A673 (cell line): ENCODE results near the gene PES1. TPM values are rescaled to one million over a fixed set of nuclear protein-coding genes. Genes with fewer than 3 reads are reported as not detected.
A peak's percentile ranks its signal among the peaks of the same experiment; 100 is the strongest.
"Not testable (repeated sequence)": the region's sequence is repeated elsewhere in the genome, so short reads cannot be mapped to it uniquely, and the experiment has no call there.

Experiments
- BruUV-seq: library from RNA; stranded (reverse); fragments of 400-500 nt; replicated peaks from 2 replicates; lab custom pipeline; 2021; lab: Mats Ljungman, UMichigan
- CTCF ChIA-PET: fragments of 300-600 bp; sonication (Branson Sonifier 250); formaldehyde crosslinking; loops from one replicate; lab custom pipeline; 2022; ENCODE audit warnings: antibody characterized with exemption; lab: Charles Lee
- POLR2A ChIA-PET: fragments of 300-600 bp; sonication (Branson Sonifier 250); formaldehyde crosslinking; loops from one replicate; lab custom pipeline; 2022; ENCODE audit warnings: antibody characterized with exemption; ENCODE audit not compliant: low non-redundant PET; lab: Charles Lee
- DNase-seq: peaks from one replicate; pipeline ENCODE4 v3.0.0-alpha.2; 2015; ENCODE audit warnings: low spot score
- H3K27ac ChIP-seq: fragments of 200-600 bp; sonication (generic); 2 replicates; pipeline ENCODE4 v1.5.1; 2016; ENCODE audit warnings: mixed run types, low read depth, mild to moderate bottlenecking, mixed read lengths, antibody characterized with exemption, low read length; ENCODE audit not compliant: poor library complexity, severe bottlenecking
- H3K27me3 ChIP-seq: fragments of 200-600 bp; sonication (generic); replicated peaks from 2 replicates; pipeline ENCODE4 v1.6.1; 2017; ENCODE audit warnings: mixed run types, low read depth, mild to moderate bottlenecking, mixed read lengths, antibody characterized with exemption, low read length; ENCODE audit not compliant: insufficient read depth, poor library complexity
- H3K36me3 ChIP-seq: fragments of 200-600 bp; sonication (generic); 2 replicates; pipeline ENCODE4 v1.6.1; 2016; ENCODE audit warnings: mixed run types, mild to moderate bottlenecking, mixed read lengths, antibody characterized with exemption, low read length; ENCODE audit not compliant: insufficient read depth, poor library complexity, severe bottlenecking
- H3K4me1 ChIP-seq: fragments of 200-600 bp; sonication (generic); 2 replicates; pipeline ENCODE4 v1.6.1; 2017; ENCODE audit warnings: mixed run types, mild to moderate bottlenecking, mixed read lengths, antibody characterized with exemption, low read length; ENCODE audit not compliant: insufficient read depth, poor library complexity, severe bottlenecking
- H3K4me3 ChIP-seq: fragments of 200-600 bp; sonication (generic); 2 replicates; pipeline ENCODE4 v1.5.1; 2016; ENCODE audit warnings: low read depth, mixed run types, mild to moderate bottlenecking, mixed read lengths, low read length; ENCODE audit not compliant: poor library complexity, severe bottlenecking
- H3K9me3 ChIP-seq: fragments of 200-600 bp; sonication (generic); 2 replicates; pipeline ENCODE4 v1.6.1; 2016; ENCODE audit warnings: mixed run types, low read depth, mild to moderate bottlenecking, mixed read lengths, antibody characterized with exemption, low read length; ENCODE audit not compliant: poor library complexity, severe bottlenecking
- EZH2 ChIP-seq: fragments of 200-600 bp; sonication (generic); IDR thresholded peaks from 2 replicates; pipeline ENCODE4 v1.6.1; 2017; ENCODE audit warnings: borderline replicate concordance, low read depth, mild to moderate bottlenecking, mixed read lengths, antibody characterized with exemption, low read length; ENCODE audit not compliant: poor library complexity, severe bottlenecking
- intact Hi-C: fragments of 100-400 bp; cut with micrococcal nuclease; formaldehyde crosslinking; loops from one replicate; pipeline ENCODE4 v1.10.0; 2022; ENCODE audit not compliant: unreplicated experiment
- total RNA-seq: library from RNA; stranded (reverse); gene quantifications from 2 replicates; pipeline ENCODE4 v1.2.3, GENCODE V29; 2021
- TF ChIP-seq, protein P1 (sequence below): fragments of 300-800, 200-600 bp; sonication (generic); conservative IDR thresholded peaks from 2 replicates; pipeline ENCODE4 v1.5.1; 2017; ENCODE audit warnings: low read depth, mild to moderate bottlenecking, antibody characterized with exemption, low read length, moderate library complexity, mixed read lengths

The PES1 gene
- total RNA-seq, 1 experiment from 2014 or later: 175 TPM

DNA sequence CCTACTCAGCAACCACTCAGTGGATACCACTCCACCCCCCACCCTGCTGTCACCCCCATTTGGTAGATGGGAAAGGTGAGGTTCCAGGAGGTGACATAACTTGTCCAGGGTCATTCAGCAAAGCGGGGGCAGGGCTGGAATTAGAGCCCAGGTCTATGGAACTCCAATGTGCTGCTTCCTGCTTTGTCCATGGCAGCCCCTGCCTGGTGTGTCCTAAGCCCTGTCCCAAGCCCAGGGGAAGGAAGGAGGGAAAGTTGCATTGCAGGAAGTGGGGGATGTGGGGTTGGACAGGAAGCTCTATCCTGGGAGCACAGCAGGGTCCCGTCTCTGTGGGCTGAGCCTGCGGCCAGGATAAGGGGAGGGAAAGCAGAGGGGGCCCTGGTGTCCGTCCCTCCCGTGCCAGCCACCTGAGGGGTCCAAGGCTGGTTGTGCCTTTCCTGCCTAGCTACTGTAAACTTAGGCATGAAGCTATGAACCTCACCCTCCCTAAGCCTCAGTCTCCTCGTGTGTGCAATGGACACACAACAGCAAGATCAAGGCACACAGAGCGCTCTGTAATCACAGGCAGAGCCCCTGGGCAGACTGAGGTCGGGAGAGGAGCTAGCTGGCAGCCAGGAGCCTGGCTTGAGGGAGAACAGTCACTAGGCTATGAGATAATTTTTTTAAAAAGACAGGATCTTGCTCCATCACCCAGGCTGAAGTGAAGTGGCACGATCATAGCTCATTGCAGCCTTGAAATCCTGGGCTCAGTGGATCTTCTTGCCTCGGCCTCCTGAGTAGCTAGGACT, 30.1 kb downstream of the PES1 start:
- DNase-seq: peak; percentile 32
- no peak overlapping the region for H3K27ac ChIP-seq

DNA sequence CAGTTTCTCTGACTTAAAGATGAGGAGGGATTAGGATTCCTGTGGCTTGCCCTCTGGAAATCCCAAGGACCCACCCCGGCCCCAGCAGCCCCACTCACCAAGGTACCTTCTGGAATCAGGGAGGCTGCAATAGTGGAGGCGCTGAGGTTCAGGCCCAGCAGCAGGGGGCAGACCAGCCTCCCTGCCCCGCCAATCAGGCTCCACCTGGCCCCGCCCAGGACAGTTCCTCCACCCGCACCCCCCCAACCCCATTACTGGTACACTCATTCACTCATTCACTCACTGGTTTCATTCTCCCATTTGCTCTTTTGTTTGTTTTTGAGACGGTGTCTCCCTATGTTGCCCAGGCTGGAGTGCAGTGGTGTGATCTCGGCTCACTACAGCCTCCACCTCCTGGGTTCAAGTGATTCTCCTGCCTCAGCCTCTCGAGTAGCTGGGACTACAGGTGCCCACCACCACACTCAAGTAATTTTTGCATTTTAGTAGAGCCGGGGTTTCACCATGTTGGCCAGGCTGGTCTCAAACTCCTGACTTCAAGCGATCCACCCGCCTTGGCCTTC, 31.0 kb downstream of the PES1 start:
- TF ChIP-seq, protein P1, sequence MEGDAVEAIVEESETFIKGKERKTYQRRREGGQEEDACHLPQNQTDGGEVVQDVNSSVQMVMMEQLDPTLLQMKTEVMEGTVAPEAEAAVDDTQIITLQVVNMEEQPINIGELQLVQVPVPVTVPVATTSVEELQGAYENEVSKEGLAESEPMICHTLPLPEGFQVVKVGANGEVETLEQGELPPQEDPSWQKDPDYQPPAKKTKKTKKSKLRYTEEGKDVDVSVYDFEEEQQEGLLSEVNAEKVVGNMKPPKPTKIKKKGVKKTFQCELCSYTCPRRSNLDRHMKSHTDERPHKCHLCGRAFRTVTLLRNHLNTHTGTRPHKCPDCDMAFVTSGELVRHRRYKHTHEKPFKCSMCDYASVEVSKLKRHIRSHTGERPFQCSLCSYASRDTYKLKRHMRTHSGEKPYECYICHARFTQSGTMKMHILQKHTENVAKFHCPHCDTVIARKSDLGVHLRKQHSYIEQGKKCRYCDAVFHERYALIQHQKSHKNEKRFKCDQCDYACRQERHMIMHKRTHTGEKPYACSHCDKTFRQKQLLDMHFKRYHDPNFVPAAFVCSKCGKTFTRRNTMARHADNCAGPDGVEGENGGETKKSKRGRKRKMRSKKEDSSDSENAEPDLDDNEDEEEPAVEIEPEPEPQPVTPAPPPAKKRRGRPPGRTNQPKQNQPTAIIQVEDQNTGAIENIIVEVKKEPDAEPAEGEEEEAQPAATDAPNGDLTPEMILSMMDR: 0 out of 2 replicates have a peak, but pooled peaks have one; percentile 22
- CTCF ChIA-PET, H3K4me1 ChIP-seq, H3K4me3 ChIP-seq, DNase-seq, H3K9me3 ChIP-seq, intact Hi-C loops, H3K27me3 ChIP-seq, H3K36me3 ChIP-seq, POLR2A ChIA-PET, H3K27ac ChIP-seq, BruUV-seq: not testable (repeated sequence)

More for the DNA sequence above, 30.1 kb downstream of the PES1 start:
- no peak overlapping the region for H3K4me3 ChIP-seq
- H3K27me3 ChIP-seq: no peaks in the 10 kb centered on the region
- H3K4me1 ChIP-seq: no peaks in the 10 kb centered on the region
- intact Hi-C loops: no loop called here
- POLR2A ChIA-PET: no interaction called here
- H3K9me3 ChIP-seq: no peaks in the 10 kb centered on the region
- TF ChIP-seq, protein P1: no peak
- no peak for TF ChIP-seq EZH2
- CTCF ChIA-PET: no interaction called here
- H3K36me3 ChIP-seq: no peaks in the 10 kb centered on the region
- BruUV-seq: no TSS peak

DNA sequence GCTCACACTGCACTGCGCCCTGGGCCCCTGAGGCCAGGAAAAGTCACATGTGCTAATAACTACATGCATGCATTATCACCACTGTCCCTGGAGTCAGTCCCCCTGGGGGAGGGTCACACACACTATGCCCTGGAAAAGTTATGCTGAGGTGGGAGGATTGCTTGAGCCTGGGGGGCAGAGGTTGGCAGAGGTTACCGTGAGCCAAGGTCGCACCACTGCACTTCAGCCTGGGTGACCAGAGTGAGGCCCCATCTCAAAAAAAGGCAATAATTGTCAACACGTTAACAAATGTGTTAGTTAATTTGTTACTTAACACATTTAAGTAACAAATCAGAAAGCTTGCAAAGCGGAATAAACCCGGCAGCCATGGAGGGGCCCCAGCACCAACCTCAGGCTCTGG, 31.8 kb downstream of the PES1 start:
- Histone ChIP-seq H3K36me3 (no peaks in the 10 kb centered on the region), H3K9me3 (no peaks in the 10 kb centered on the region), H3K27ac (no peak overlapping the region), H3K27me3 (no peaks in the 10 kb centered on the region), H3K4me1 (no peaks in the 10 kb centered on the region), H3K4me3 (no peak overlapping the region)
- ChIA-PET POLR2A (no interaction called here), CTCF (no interaction called here)
- DNase-seq: no peak
- TF ChIP-seq, protein P1: no peak
- no peak for TF ChIP-seq EZH2
- intact Hi-C loops: no loop called here
- no TSS peak for BruUV-seq
